ENCODE measurements around the gene PBXIP1. TPM values are rescaled to one million over a fixed set of nuclear protein-coding genes. Genes with fewer than 3 reads are reported as not detected.

Gene PBXIP1
- total RNA-seq, 4 donors from 2014 or later = 205 to 371 (median 283) TPM

DNA sequence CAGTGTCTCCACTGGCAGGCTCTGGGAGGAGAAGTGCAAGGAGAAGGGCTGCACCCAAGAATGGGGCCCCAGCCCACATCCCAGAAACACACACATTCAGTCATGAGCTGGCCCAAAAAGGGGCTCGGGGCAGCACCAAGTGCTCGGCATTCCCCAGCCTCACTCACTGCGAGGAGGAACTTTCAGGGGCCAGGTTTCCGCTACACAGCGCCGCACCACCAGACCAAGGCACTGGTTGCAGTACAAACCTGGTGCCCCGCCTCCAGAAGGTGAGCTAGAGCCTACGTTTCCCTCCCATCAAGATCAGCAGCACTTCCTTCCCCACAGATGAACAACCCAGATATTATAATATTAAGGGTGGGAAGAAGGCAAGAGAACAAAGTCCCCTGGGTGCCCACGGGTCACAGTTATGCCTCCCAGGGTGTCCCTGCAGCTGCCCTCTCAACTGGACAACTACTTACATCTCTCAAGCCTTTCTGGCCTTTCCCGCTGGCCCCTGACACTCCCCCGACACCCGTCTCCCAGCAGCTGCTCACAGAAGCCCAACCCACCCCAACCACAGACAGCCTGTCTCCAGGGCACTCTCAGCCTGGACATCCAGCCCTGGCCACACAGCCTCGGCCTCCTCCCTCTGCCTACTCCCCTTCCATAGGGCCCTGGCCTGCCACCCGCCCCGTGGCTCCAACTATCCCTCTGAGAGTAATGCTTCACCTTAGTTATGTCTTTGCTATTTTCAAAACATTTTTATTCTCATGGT, 3.8 kb downstream of the PBXIP1 start:
- no peak for ATAC-seq
- Histone ChIP-seq H3K36me3 (peaks cover 0 to 42% of the 10 kb centered on the region in 2 donors), H3K9me3 (no peaks in the 10 kb centered on the region), H3K27ac (peak overlapping the region in 2 of 4 donors; percentile 14 to 43), H3K4me3 (no peak overlapping the region), H3K4me1 (peaks cover 11 to 64% (median 36%) of the 10 kb centered on the region in 3 donors), H3K27me3 (no peaks in the 10 kb centered on the region)
- TF ChIP-seq EP300 (IDR thresholded peaks at IDR 0.05) (no peak), POLR2AphosphoS5 (IDR thresholded peaks at IDR 0.05) (no peak), POLR2A (IDR thresholded peaks at IDR 0.05) (no peak)
- TF ChIP-seq, protein P1, sequence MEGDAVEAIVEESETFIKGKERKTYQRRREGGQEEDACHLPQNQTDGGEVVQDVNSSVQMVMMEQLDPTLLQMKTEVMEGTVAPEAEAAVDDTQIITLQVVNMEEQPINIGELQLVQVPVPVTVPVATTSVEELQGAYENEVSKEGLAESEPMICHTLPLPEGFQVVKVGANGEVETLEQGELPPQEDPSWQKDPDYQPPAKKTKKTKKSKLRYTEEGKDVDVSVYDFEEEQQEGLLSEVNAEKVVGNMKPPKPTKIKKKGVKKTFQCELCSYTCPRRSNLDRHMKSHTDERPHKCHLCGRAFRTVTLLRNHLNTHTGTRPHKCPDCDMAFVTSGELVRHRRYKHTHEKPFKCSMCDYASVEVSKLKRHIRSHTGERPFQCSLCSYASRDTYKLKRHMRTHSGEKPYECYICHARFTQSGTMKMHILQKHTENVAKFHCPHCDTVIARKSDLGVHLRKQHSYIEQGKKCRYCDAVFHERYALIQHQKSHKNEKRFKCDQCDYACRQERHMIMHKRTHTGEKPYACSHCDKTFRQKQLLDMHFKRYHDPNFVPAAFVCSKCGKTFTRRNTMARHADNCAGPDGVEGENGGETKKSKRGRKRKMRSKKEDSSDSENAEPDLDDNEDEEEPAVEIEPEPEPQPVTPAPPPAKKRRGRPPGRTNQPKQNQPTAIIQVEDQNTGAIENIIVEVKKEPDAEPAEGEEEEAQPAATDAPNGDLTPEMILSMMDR (IDR thresholded peaks at IDR 0.05) = no peak
- WGBS, 2 donors (ENCODE audit: low coverage in 1 of 2) = 68% methylated on average over 12 of the region's 15 CpGs; no CpG with 5 or more reads in 1 of the 2 donors

GRCh38 chr1:154948079-154948478, 7.8 kb downstream of the PBXIP1 start:
- Histone ChIP-seq H3K27me3 (no peaks in the 10 kb centered on the region), H3K36me3 (peaks cover 0 to 70% of the 10 kb centered on the region in 2 donors), H3K9me3 (no peaks in the 10 kb centered on the region), H3K27ac (no peak overlapping the region), H3K4me1 (peaks cover 0 to 47% (median 10%) of the 10 kb centered on the region in 3 donors), H3K4me3 (no peak overlapping the region)
- TF ChIP-seq POLR2AphosphoS5 (IDR thresholded peaks at IDR 0.05) = no peak
- TF ChIP-seq, protein P1 (IDR thresholded peaks at IDR 0.05) = no peak
- no peak for TF ChIP-seq POLR2A (IDR thresholded peaks at IDR 0.05)
- no peak for TF ChIP-seq EP300 (IDR thresholded peaks at IDR 0.05)
- ATAC-seq = no peak
- 83 to 100% methylated on average over 1 of the region's 11 CpGs for WGBS, 2 donors (ENCODE audit: low coverage in 1 of 2)

DNA sequence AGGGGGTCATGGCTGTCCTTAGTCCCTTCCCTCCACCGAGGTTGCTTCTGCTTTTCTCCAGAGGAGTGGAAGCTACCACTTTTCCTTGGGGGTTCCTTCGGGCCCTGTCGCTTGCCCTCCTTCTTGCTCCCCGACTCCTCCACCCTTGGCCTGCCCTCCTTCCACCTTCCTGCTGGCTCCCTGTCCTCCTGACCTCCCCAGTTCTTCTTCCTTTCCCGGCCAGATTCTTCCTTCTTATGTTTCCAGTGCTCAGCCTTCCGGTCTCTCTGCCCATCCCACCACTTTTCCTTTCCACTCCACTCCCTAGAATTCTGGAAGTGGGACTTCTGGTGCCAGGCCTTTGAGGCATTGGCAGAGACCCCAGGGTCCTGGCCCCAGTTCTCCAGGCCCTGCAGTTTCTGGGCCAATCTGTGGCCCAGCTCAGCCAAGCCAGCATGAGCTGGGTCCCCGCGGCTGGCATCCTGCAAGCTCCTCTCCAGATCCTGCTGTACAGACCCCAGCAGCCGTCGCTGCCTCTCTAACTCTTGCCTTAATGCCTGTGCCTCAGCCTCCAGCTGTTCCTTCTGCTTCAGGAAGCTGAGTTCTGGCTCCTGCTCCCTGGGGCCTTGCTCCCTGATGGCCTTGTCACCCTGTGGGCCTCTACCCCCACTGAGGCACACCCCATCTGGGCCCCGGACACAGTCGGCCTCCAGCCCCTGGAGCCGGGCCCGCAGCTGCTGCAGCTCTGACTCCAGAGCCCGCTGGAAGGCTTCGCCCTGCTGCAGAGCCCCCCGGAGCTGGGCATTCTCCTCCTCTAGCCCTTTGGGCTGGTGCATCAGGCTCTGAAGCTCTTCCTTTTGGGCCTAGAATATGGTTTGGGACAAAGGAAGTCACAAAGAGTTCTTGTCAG, 9.7 kb downstream of the PBXIP1 start:
- 60 to 75% methylated on average over 8 of the region's 17 CpGs for WGBS, 2 donors (ENCODE audit: low coverage in 1 of 2)
- Histone ChIP-seq H3K4me3 (no peak overlapping the region), H3K27me3 (no peaks in the 10 kb centered on the region), H3K4me1 (peaks cover 0 to 45% (median 5%) of the 10 kb centered on the region in 3 donors), H3K36me3 (peaks cover 0 to 65% of the 10 kb centered on the region in 2 donors), H3K27ac (peak overlapping the region in 1 of 4 donors; percentile 21), H3K9me3 (no peaks in the 10 kb centered on the region)
- TF ChIP-seq, protein P1 (IDR thresholded peaks at IDR 0.05) = no peak
- TF ChIP-seq POLR2AphosphoS5 (IDR thresholded peaks at IDR 0.05) = no peak
- no peak for ATAC-seq

DNA sequence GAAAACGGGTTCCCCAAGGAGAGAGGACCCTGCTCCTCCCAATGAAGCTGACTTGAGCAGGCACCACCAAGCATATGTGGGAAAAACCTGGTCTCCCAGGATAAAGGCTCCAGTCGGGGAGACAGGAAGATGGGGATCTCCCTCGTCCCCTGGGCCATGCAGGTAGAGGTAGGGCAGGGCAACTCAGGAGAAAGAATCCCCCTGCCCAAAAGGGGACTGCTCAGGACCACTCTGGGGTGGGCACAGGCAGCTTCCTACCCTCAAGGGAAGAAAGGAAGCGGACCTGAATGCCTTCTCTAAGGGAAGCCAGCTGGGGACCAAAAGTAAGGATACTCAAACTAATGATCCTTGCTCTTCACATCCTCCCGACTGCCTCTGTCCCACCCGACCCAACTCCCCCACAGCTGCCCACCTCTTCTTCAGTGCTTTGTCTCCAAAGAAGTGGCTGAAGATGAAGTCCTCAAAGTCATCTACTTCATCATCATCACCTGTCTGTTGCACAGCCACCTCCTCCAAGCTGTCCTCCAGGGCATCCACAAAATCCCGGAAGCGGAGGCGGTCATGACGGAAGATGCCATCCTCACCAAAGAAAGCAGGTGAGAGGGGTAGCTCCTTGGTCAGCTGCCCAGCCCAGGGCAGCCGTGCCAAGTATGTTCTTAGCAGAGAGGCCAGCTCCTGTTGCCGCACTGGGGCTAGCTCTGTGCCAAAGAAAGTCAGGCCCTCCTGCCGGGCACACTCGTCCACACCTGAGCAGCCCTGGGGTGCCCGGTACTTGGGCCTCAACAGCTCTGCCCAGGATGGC, 10.5 kb downstream of the PBXIP1 start:
- Histone ChIP-seq H3K4me1 (peaks cover 0 to 44% (median 5%) of the 10 kb centered on the region in 3 donors), H3K4me3 (no peak overlapping the region), H3K27ac (peak overlapping the region in 1 of 4 donors; percentile 62), H3K36me3 (peaks cover 0 to 56% of the 10 kb centered on the region in 2 donors), H3K9me3 (no peaks in the 10 kb centered on the region), H3K27me3 (no peaks in the 10 kb centered on the region)
- TF ChIP-seq POLR2A (IDR thresholded peaks at IDR 0.05) (no peak), EP300 (IDR thresholded peaks at IDR 0.05) (no peak), POLR2AphosphoS5 (IDR thresholded peaks at IDR 0.05) (no peak)
- TF ChIP-seq, protein P1 (IDR thresholded peaks at IDR 0.05) = no peak
- ATAC-seq = no peak
- WGBS, 2 donors (ENCODE audit: low coverage in 1 of 2) = 51 to 82% methylated on average over 5 to 7 of the region's 15 CpGs
